Stimulated activated CD4-positive, alpha-beta T cell treated with anti-CD3 and anti-CD28 coated beads, TNF-alpha, amount 100 ng/mL, for 48 hours (primary cell): ENCODE results near the gene GPR82.
"Not testable (repeated sequence)": the region's sequence is repeated elsewhere in the genome, so short reads cannot be mapped to it uniquely, and the experiment has no call there.

Source experiments
- DNase-seq, 3 donors: peaks; one replicate each; pipeline ENCODE4 v3.0.0-alpha.2; 2020; ENCODE audit warnings: low read depth in 3 of 3

Gene GPR82, protein sequence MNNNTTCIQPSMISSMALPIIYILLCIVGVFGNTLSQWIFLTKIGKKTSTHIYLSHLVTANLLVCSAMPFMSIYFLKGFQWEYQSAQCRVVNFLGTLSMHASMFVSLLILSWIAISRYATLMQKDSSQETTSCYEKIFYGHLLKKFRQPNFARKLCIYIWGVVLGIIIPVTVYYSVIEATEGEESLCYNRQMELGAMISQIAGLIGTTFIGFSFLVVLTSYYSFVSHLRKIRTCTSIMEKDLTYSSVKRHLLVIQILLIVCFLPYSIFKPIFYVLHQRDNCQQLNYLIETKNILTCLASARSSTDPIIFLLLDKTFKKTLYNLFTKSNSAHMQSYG

DNA sequence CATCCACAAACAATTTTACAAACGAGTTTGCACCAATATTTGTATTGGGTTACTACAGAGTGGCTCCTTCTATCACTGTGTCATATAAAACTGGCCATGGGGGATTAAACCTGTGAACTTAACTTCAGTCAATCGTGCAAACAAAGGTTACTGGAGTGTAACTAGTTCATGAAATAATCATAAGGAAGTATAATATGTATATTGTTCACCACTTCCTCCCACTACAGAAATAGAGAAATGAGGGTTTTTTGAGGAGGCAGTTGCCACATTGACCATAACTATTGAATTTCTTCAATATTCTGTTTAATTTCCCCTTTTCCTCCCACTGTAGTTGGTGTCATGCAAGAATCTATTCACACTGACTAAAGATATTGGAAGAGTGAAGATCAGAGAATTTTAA, at the start of gene GPR82:
Gene GPR82 (plus strand): TSS at position 356 of the 400 bp plus-strand sequence. CDS start 2,846 bp downstream, outside the sequence.
- no peak for DNase-seq

DNA sequence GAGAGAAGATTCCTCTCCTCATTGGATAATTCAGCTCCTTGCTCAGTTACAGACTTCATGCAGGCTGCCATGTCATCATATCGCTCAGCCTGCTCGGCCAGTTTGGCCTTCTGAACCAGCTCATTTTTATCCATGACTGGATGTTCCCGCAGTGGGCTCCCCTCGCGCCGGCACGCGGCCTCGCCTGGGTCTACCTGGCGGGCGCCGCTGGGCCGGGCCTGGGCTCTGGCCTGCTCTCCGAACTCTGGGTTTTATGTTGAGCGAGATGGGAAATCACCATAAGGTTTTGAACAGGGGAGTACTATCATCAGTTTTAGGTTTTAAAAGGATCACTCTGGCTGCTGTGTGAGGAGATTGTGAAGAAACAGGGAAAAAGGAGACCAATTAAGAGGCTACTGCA, 47.6 kb upstream of the GPR82 start:
- DNase-seq, result not testable (repeated sequence)

DNA sequence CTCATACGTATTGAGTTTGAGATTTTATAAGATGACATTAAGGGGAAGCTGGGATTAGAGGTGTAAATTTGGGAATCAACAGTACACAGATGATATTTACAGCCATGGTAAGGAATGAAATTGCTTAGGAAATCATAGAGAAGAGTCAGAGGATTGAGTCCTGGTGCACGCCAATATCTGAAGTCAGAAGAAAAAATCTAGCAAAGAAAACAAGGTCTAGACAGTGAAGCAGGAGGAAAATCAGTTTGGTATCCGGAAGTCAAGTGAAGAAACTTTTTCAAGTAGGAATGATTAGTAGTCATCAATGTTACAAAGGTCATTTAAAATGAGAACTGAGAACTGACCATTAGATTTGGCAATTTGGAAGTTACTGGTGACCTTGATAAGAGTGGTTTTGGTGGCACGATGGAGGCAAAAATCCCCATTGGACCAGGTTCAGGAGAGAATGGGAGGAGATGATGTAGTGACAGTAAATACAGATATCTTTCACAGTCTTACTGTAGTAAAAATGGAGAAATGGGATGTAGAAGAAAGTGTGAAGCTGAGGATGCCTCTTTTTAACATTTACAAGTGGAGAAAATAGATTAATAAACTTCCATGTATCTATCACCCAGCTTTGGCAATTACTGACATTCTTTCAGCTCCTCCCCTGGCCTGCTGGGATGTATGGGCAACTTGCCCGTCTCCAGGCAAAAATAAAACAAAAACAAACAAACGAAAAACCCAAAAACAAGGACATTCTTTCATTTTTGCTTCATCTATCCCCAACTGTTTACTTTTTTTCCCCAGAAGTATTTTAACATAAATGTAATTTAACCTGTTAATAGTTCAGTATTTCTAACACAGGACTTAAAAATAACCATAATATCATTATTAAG, 46.6 kb upstream of the GPR82 start:
- no peak for DNase-seq

DNA sequence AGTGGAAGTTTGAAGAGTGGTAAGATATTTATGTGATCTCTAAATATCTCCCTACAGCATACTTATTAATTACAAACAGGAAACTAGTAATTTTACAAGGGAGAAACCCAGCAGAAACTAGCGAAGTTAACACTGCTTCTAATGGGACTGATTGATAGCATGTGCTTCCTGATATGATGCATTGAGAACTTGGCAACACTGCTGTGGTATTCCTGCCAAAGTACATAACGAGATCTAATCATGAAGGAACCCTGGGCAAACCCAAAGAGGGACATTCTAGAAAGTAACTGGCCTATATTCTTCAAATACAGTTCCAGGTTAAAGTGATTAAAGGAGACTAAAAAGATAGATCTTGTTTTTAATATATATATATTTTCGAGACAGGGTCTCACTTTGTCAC, 39.8 kb upstream of the GPR82 start:
- DNase-seq, result no peak

DNA sequence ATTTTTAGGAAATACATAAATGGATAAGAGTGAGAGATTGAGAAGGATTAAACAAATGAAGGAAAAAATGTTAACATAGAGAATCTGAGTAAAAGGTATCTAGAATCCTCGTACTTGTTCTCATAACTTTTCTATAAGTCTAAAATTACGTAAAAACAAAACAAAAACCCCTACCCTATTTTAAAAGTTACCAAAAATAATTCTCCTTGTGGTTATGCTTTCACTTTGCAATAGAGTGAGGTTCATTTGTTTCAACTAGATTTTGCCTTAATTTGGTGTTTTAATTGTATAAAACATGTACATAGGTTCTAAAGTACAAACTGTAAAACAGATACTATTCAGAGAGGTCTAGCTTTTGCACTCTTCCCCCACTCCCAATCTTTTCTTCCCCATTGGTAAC, 39.0 kb upstream of the GPR82 start:
- no peak for DNase-seq

DNA sequence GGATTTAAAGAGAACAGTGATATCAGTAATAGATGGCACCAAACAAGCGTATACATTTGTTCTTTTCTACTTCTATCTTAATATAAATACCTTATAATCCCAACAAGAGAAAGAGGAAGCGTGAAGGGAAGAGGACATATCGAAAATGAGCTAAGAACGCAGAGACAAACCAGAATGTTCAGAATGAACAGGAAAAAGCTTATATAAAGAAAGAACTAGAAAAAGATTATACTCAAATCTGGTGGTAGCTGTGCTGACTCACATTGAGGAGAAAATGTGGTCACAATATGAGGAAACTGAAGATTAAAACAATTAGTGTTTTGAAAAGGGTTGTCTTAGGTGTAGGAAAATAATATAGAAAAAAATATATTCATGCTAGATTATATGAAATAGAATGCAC, 37.2 kb upstream of the GPR82 start:
- no peak for DNase-seq

DNA sequence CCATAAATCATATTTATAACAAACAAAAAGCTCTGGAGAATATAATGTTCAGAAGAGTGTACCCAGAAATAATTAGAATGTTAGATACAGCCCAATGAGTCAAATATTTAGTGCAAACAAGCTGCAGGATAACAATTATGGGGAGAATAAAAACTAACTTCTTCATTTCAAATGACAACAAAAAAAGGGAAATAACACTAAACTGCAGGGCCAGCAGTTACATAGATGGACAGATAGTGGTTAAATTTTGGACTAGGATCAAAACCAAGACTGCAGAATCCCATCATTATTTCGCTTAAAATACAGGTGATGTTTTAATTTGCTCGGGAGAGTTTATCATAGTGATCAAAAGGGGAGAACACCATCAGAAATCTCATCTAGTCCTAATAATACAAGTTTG, 35.8 kb upstream of the GPR82 start:
- DNase-seq, result no peak

DNA sequence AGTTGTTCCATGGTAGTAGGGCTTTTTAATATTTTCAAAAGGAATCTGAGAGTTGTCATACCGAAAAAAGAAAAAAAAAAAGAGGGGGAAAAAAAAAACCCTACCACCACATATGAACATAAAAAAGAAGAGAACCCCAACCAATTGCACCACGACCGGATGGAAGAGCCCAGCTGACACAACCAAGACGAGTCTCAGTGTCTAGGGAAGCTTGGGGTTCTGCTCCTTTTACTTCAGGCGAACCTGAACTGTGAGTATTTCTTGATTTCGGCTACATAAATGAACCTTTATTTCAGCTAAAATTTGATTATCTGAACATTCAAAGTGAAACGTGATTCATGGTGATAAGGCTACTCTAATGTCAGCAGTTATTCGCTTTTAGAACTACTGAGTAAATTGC, 35.1 kb upstream of the GPR82 start, which contains the start of gene GPR34:
Gene GPR34 (plus strand): TSS at position 139 of the 400 bp plus-strand sequence. CDS start 6,661 bp downstream, outside the sequence.
- DNase-seq, result no peak

DNA sequence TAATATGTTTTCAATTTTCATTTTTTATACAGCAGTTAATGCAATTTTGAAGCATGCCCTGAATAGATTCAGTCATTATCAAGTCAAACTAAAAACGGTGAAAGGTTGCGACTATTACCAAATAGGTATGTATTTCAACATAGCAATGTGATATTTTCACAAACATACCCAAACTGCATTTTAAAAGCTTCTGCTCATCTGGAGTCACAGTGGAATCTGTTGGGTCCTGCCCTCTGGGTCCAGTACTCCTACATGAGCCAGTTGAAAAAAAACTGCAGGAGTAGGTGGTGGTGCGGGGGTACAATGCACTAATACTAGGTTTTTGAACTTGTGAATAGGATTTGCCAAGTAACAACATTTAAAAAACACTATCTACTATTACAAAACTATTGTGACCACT, 34.3 kb upstream of the GPR82 start:
- DNase-seq, result no peak

DNA sequence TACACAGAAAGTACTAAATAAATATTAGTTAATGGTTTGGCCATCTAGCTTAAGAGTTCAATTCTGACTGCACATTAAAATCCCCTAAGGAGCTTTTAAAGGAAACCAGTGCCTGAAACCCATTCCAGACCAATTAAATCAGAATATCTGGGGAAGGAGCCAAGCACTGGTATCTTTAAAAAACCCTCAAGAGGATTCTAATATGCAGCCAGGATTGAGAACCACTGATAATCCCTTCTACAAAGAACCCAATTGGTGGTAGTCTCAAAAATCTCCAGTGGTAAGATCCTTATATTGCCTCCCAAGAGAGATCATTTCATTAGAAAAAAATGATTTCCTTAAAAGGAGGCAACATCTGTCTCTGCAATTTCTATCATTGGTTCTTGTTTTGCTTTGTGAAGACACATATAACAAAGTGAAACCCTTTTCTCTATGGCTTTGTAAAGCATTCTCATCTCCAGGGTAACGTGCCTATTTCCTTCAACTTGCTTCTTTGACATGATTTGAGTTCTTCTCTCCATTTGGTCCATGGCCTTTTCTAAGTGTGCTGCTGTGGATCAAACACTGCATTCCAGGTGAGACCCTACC, 31.7 kb upstream of the GPR82 start:
- DNase-seq, result no peak

DNA sequence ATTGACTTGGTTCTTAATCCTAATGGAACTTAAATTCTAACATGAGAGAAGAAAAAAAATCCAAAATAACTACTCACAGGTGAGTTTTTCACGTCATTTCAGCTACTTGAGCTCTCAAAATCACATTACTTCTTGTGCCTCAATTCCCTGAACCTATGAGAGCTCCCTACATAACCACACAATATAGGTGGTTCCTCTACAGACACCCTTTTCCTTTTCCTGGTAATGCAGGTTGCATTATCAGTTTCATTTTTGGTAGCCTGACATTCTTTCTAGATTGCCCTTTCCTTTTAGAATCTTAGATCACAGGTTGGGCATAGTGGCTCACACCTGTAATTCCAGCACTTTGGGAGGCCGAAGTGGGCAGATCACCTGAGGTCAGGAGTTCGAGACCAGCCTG, 31.0 kb upstream of the GPR82 start:
- DNase-seq, result no peak

DNA sequence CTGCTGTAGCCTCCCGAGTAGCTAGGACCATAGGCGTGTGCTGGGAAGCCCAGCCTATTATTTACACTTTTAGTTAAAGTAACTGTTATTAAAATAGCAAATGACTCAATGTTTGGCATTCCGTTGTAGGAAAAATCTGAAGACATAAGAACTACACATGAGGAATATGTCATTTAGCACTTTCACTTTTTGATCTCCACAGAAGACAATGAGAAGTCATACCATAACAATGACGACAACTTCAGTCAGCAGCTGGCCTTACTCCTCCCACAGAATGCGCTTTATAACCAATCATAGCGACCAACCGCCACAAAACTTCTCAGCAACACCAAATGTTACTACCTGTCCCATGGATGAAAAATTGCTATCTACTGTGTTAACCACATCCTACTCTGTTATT, 28.6 kb upstream of the GPR82 start:
- DNase-seq, result no peak

DNA sequence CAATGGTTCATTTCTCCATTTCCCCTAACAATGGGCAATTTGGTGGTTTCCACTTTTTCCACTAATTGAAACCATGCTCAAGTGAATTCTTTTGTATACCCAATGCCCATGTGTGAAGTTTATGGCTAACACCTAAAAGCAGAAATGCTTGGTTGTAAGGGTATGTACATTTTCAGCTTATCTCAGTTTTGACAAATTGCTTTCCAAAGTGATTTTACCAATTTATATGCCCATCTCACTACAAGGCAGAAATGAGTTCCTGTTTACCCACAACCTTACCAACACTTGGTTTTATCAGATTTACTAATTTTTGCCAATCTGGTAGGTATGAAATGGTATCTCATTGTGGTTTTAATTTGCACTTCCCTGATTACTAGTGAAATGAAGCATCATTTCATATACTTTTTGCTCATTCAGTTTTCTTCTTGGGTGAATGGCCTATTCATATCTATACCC, 20.4 kb upstream of the GPR82 start:
- DNase-seq, result no peak

DNA sequence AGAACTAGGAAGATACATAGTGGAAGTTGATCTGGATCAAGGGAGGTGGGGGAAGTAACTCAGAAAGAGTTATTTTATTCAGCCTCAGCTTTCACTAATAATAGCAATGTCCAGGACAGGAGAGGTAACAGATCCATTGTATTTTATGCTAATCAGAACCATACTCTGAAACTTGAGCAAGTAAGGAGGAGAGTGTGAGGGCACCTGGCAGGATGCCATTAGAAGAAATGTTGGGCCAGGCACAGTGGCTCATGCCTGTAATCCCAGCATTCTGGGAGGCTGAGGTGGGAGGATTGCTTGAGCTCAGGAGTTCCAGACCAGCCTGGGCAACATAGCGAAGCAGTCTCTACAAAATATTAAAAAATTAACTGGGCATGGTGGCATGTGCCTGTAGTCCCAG, 18.9 kb upstream of the GPR82 start:
- no peak for DNase-seq

DNA sequence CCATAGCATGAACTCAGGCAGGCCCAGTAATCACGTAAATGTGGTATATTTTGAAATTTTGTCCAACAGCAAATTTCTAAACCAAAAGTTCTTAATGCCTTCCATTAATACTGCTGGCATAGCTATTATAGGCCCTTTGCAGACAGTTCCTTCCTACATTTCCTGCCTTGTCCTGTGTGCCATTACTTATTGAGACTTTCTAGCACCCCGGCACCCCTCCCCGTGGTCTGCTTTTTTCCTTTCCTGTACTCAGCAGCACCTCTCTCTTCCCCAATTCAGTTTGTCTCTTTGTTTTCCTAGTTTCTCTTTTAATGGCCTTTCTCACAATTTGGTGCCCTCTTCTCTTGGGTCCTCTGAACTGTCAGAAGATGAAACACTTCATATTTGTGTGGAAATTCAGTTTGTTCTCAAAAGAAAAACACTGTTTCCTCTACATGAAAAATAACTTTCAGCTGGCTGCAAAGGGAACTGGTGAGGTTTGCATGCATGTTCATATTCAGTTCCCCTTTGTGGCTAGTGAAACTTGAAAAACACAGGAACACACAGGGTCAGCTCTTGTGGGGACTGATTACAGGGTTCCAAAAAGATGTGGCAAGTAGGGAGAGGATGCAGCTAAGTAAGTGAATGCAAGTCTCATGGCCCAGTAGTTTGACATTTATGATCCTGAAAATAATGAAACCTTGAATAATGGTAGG, 18.2 kb upstream of the GPR82 start:
- DNase-seq, result no peak

DNA sequence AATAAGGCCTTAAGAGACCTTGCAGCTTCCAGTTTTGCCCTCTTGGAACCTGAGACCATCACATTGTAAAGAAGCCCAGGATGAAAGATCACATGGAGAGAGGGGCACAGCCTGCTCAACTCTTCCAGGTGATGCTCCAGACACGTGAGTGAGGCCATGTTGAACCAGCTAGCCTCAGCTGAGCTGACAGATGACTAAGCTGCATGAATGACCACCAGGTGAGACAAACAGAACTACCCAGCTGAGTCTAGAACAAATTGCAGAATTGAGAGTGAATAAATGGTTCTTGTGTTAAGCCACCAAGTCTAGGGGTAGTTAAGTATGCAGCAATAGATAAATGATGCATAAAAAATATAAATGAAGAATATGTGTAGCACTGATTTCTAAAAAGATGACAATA, 16.8 kb upstream of the GPR82 start:
- no peak for DNase-seq

DNA sequence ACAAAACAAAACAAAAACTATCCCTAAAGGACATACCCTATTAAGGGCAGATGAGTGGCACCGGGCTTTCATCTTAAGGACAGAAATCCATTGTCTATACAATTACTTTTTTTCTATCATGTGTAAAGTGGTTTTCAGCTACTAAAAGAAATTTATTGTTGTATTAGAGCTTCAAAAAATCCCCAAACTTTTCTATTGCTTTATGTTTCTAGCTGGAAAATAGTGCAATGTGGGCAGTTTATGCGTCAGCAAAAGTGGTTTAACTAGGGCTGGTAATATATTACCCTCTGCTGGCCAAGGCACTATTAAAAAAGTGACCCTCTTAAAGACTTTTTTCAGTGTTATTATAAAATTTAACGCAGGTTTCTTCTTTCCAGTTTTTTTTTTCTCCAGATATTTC, 15.5 kb upstream of the GPR82 start:
- no peak for DNase-seq

DNA sequence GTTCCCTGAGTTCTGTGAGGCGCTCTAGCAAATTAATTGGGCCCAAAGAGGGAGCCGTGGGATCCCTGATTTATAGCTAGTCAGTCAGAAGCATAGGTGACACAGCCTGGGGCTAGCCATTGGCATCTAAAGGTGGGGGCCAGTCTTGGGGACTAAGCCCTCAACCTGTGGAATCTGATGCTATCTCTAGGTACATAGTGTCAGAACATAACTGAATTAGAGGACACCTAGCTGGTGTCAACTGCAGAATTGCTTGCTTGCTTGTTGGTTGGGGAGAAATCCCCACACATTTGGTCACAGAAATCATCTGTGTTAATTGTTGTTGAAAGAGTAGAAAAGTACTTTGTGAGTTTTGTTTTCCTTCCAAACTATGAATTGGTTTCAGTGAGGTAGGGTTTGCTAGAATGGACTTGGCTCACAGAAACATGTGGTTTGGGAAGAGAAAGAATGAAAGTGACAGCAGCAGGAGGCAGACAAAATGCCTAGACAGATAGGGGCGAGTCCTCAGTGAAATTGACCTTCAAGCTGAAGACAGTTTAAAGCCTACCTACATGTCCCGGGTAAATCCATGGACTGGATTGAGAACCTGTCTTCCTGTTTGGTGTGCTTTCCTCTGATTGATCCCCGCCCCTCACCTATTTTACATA, 12.8 kb upstream of the GPR82 start:
- DNase-seq, result no peak

DNA sequence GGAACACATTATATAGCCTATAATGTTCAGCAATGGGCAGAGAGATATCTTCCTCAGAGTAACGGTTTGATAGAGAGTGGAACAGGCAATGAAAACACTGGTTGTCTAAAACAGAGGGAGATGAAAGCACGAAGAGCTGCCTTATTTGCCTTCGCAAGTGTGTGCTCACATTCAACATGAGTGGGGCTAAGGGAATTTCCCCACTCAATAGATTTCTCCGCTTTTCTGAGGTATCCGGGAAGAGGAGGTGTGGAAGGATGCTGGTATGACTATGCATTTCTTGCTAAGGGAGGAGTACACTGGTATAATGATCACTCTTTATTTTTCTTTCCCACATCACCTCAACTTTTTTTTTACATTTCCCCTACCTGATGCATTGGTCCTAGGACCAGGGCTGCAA, 7.8 kb upstream of the GPR82 start:
- no peak for DNase-seq

DNA sequence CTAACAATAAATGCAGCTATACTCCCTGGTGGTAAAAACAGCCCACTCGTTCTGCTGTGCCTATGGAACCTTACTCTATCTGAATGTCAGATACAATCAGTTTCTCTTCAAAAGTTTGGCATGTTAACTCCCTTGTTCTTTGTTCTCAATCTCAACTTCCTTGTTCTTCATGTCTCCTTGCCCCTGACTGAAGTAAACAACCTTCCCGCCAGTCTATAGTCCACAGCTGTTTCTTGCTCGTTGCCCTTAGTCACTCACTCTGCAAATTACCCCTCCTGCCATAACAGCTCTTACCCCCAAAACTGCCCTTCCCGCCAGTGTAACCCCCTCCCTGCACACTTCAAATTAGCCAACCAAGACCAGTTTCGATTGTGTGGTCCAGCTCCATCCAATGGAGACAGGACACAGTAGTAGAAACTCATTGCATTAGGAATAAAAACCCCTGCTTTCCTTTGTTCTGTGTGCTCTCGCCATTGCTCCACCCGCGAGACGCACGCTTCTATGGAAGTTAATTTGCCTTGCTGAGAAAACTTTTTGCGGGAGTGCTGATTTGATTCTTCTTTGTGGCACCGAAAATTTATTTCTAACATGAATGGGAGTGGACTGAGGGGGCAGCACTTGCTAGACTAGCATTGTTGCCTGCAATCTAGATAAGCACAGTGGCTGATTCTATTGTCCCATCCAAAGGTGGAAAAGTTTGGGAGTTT, 7.1 kb upstream of the GPR82 start:
- no peak for DNase-seq
